Upper lobe of left lung (tissue), 6 donors: Measurements from ENCODE around the gene SSPN. TPM values are rescaled to one million over a fixed set of nuclear protein-coding genes. Genes with fewer than 3 reads are reported as not detected.

Experiments
- ATAC-seq, 2 donors: fragments of 200-7000 bp; cut with Tn5 transposase; one replicate each; pipeline ENCODE4 v1.9.1; 2022; ENCODE audit warnings: mild to moderate bottlenecking in 2 of 2, moderate library complexity in 2 of 2; ENCODE audit not compliant: low FRiP score in 2 of 2
- DNase-seq, 2 donors: peaks; one replicate each; pipeline ENCODE4 v3.0.0-alpha.2; 2019 to 2020
- H3K27ac ChIP-seq, 4 donors: fragments of 200-600 bp; sonication (generic); one replicate each; pipeline ENCODE4 v1.5.1; 2016 to 2019
- H3K27me3 ChIP-seq, 4 donors: fragments of 200-600 bp; sonication (generic); one replicate each; pipeline ENCODE4 v1.5.1; 2017 to 2019
- H3K36me3 ChIP-seq, 4 donors: fragments of 200-600 bp; sonication (generic); one replicate each; pipeline ENCODE4 v1.5.1; 2016 to 2019
- H3K4me1 ChIP-seq, 4 donors: fragments of 200-600 bp; sonication (generic); one replicate each; pipeline ENCODE4 v1.5.1; 2018 to 2019
- H3K4me3 ChIP-seq, 4 donors: fragments of 200-600 bp; sonication (generic); one replicate each; pipeline ENCODE4 v1.5.1; 2017 to 2019; ENCODE audit warnings: mild to moderate bottlenecking in 2 of 4, moderate library complexity in 1 of 4
- H3K9me3 ChIP-seq, 4 donors: fragments of 200-600 bp; sonication (generic); one replicate each; pipeline ENCODE4 v1.5.1; 2018 to 2019
- CTCF ChIP-seq, 6 experiments: fragments of 450-650 bp in 4 of 6; fragments of 200-600 bp in 2 of 6; sonication (generic) in 2 of 6; IDR thresholded peaks; one replicate each; pipeline ENCODE4 v1.5.1; 2016 to 2019; ENCODE audit warnings: antibody characterized with exemption in 6 of 6
- EP300 ChIP-seq, 4 donors: sonication (generic); formaldehyde crosslinking; IDR thresholded peaks; one replicate each; pipeline ENCODE4 v1.5.1; 2017; ENCODE audit warnings: antibody characterized with exemption in 4 of 4, control low read depth in 2 of 4
- POLR2A ChIP-seq, 4 donors: fragments of 450-650 bp; IDR thresholded peaks; one replicate each; pipeline ENCODE4 v1.5.1; 2016 to 2017; ENCODE audit warnings: antibody characterized with exemption in 4 of 4, mild to moderate bottlenecking in 2 of 4
- POLR2AphosphoS5 ChIP-seq, 2 donors: sonication (generic); formaldehyde crosslinking; IDR thresholded peaks; one replicate each; pipeline ENCODE4 v1.5.1; 2017; ENCODE audit warnings: antibody characterized with exemption in 2 of 2
- WGBS, 2 donors: methylation state at CpG; one replicate each; pipeline ENCODE4 v1.1.5; 2017 to 2018; 5-methylcytosine and 5-hydroxymethylcytosine counted together
- total RNA-seq, 6 donors: library from RNA; depleted of rRNA in 4 of 6; stranded (reverse); fragments of >200 nt in 4 of 6; gene quantifications; one replicate each; pipeline versions ENCODE4 v1.1.0 to v1.2.1, GENCODE V29; 2016 to 2021
- donor health status: DM: no; HTN: no; CAD: no; lungs with moderate emphysema.
- donor health status: DM: no; HTN: yes; CAD: no; lungs with severe emphysema.

SSPN gene
- total RNA-seq, 6 donors from 2014 or later: 1.0 to 38.8 (median 10.0) TPM

- no peak overlapping the region for H3K4me3 ChIP-seq
- H3K36me3 ChIP-seq: no peaks in the 10 kb centered on the region
- H3K9me3 ChIP-seq: no peaks in the 10 kb centered on the region
- TF ChIP-seq POLR2AphosphoS5 (IDR thresholded peaks at IDR 0.05) (no peak), POLR2A (IDR thresholded peaks at IDR 0.05) (peak in 1 of 4 donors; percentile 15)
- H3K27me3 ChIP-seq: no peaks in the 10 kb centered on the region
- 72 to 73% methylated on average over 16 of the region's 16 CpGs for WGBS, 2 donors
- H3K4me1 ChIP-seq: peaks cover 14 to 25% (median 15%) of the 10 kb centered on the region in 4 donors
- ATAC-seq: no peak
- no peak overlapping the region for H3K27ac ChIP-seq
- no peak for DNase-seq
Measured at GRCh38 chr12:26277506-26278246, 82.3 kb downstream of the SSPN start.

GRCh38 chr12:26278266-26278665 is 82.9 kb downstream of the SSPN start:
- H3K4me3 ChIP-seq: no peak overlapping the region
- H3K27ac ChIP-seq: no peak overlapping the region
- no peaks in the 10 kb centered on the region for H3K27me3 ChIP-seq
- no peak for ATAC-seq
- peaks cover 14 to 25% (median 15%) of the 10 kb centered on the region in 4 donors for H3K4me1 ChIP-seq
- WGBS, 2 donors: 48 to 60% methylated on average over 1 of the region's 1 CpG
- H3K9me3 ChIP-seq: no peaks in the 10 kb centered on the region
- TF ChIP-seq POLR2A (IDR thresholded peaks at IDR 0.05) (no peak), EP300 (IDR thresholded peaks at IDR 0.05) (no peak)
- no peak for DNase-seq
- H3K36me3 ChIP-seq: no peaks in the 10 kb centered on the region

DNA sequence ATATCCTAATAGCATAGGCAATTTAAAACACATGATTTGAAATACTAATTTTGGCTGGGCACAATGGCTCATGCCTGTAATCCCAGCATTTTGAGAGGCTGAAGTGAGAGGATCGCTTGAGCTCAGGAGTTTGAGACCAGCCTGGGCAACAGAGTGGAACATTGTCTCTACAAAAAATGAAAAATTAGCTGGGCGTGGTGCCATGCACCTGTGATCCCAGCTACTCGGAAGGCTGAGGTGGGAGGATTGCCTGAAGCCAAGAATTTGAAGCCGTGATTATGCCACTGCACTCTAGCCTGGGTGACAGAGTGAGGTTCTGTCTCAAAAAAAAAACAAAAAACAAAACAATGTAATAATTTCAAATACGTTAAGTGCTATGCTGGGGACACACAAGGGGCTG is 83.3 kb downstream of the SSPN start:
- no peak overlapping the region for H3K4me3 ChIP-seq

DNA sequence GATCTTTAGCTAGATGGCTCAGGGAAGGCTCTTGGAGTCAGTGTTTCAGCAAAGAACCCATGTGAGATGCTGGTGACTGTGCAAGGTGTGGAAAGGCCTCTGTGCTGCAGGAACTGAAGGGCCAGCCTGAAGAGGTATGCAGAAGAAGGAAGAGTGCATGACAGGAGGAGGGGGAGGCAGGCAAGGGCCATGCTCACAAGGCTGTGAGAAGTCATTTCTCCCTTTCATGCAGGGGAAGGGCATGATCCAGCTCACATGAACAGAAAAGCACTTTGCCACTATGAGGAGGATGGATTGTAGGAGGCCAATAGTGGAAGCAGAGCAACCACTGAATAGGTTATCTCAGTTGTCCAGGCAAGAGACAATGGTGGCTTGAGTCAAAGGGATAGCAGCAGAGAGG is 83.7 kb downstream of the SSPN start:
- ATAC-seq (no peak), DNase-seq (no peak)
- Histone ChIP-seq H3K27me3 (no peaks in the 10 kb centered on the region), H3K36me3 (no peaks in the 10 kb centered on the region), H3K4me3 (no peak overlapping the region), H3K27ac (no peak overlapping the region), H3K9me3 (no peaks in the 10 kb centered on the region), H3K4me1 (peaks cover 12 to 20% (median 13%) of the 10 kb centered on the region in 4 donors)
- TF ChIP-seq CTCF (IDR thresholded peaks at IDR 0.05) (no peak), EP300 (IDR thresholded peaks at IDR 0.05) (no peak), POLR2A (IDR thresholded peaks at IDR 0.05) (no peak), POLR2AphosphoS5 (IDR thresholded peaks at IDR 0.05) (no peak)

More for the DNA sequence above, 83.3 kb downstream of the SSPN start:
- no peaks in the 10 kb centered on the region for H3K36me3 ChIP-seq
- ATAC-seq (no peak), DNase-seq (no peak)
- H3K27me3 ChIP-seq: no peaks in the 10 kb centered on the region
- WGBS, 2 donors: 83 to 89% methylated on average over 5 of the region's 5 CpGs
- H3K4me1 ChIP-seq: peaks cover 14 to 23% (median 15%) of the 10 kb centered on the region in 4 donors
- TF ChIP-seq EP300 (IDR thresholded peaks at IDR 0.05): no peak
- TF ChIP-seq CTCF (IDR thresholded peaks at IDR 0.05): no peak
- no peak for TF ChIP-seq POLR2AphosphoS5 (IDR thresholded peaks at IDR 0.05)
- TF ChIP-seq POLR2A (IDR thresholded peaks at IDR 0.05): no peak
- no peak overlapping the region for H3K27ac ChIP-seq
- no peaks in the 10 kb centered on the region for H3K9me3 ChIP-seq

DNA sequence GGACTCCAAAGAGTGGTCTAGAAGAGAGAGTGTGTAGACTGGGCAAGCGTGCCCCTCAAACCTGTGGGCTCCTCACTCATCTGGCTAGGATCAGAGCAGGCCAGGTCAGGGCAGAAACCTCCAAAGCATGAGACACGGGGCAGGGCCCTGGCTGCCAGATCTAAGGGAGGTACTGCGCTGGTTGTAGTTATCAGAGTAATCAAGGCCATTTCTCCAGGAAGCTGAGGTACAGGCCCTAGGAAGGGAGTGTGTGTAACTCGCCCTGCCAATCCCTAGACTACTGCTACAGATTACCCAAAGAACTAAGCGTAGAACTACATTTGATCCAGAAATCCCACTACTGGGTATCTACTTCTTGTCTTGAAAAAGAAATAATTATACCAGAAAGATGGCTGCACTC is 84.5 kb downstream of the SSPN start:
- 87 to 90% methylated on average over 5 of the region's 5 CpGs for WGBS, 2 donors
- peaks cover 5 to 14% (median 6%) of the 10 kb centered on the region in 4 donors for H3K4me1 ChIP-seq
- no peaks in the 10 kb centered on the region for H3K27me3 ChIP-seq
- ATAC-seq (no peak), DNase-seq (no peak)
- TF ChIP-seq POLR2AphosphoS5 (IDR thresholded peaks at IDR 0.05): no peak
- TF ChIP-seq EP300 (IDR thresholded peaks at IDR 0.05): no peak
- no peak for TF ChIP-seq POLR2A (IDR thresholded peaks at IDR 0.05)
- TF ChIP-seq CTCF (IDR thresholded peaks at IDR 0.05): no peak
- no peak overlapping the region for H3K27ac ChIP-seq
- no peaks in the 10 kb centered on the region for H3K9me3 ChIP-seq
- H3K4me3 ChIP-seq: no peak overlapping the region
- H3K36me3 ChIP-seq: no peaks in the 10 kb centered on the region

GRCh38 chr12:26280869-26281268 is 85.5 kb downstream of the SSPN start:
- H3K4me3 ChIP-seq: no peak overlapping the region
- WGBS, 2 donors: 78 to 97% methylated on average over 3 of the region's 3 CpGs
- ATAC-seq (no peak), DNase-seq (no peak)
- no peak for TF ChIP-seq POLR2A (IDR thresholded peaks at IDR 0.05)
- no peak for TF ChIP-seq CTCF (IDR thresholded peaks at IDR 0.05)
- TF ChIP-seq POLR2AphosphoS5 (IDR thresholded peaks at IDR 0.05): no peak
- TF ChIP-seq EP300 (IDR thresholded peaks at IDR 0.05): no peak
- peaks cover 0 to 9% (median 0%) of the 10 kb centered on the region in 4 donors for H3K4me1 ChIP-seq
- H3K27ac ChIP-seq: no peak overlapping the region
- H3K27me3 ChIP-seq: no peaks in the 10 kb centered on the region
- H3K36me3 ChIP-seq: no peaks in the 10 kb centered on the region
- no peaks in the 10 kb centered on the region for H3K9me3 ChIP-seq
